HG03045 (cell line): ENCODE data around the gene SLAMF1.
"Not testable (repeated sequence)": the region's sequence is repeated elsewhere in the genome, so short reads cannot be mapped to it uniquely, and the experiment has no call there.

Experiments
- ATAC-seq: cut with Tn5 transposase; IDR thresholded peaks from one replicate; pipeline ENCODE4 v1.9.1; 2021; ENCODE audit warnings: mild to moderate bottlenecking, moderate library complexity; ENCODE audit not compliant: unreplicated experiment

The SLAMF1 gene

GRCh38 chr1:160640359-160641123, 6.3 kb downstream of the SLAMF1 start:
- ATAC-seq = no peak

- ATAC-seq = no peak
These were observed 7.2 kb downstream of the SLAMF1 start for GRCh38 chr1:160639652-160640051.

GRCh38 chr1:160638926-160639325, 7.9 kb downstream of the SLAMF1 start:
- ATAC-seq = no peak

DNA sequence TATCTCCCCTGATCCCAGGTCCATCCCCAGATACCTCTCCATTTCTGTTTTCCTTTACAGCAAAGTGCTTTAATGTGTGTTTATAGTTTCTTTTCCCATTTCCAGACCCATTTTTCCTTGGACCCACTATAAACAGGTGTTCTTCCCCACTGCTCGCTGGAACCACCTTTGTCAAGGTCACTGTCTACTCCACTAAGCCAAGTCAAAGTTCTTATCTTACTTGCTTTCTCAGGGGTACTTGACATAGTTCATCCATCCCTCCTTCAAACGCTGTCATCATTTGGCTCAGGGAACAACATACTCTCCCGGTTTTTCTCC, 8.3 kb downstream of the SLAMF1 start:
- ATAC-seq = no peak

- ATAC-seq = no peak
These were observed 8.9 kb downstream of the SLAMF1 start for GRCh38 chr1:160637821-160638539.

DNA sequence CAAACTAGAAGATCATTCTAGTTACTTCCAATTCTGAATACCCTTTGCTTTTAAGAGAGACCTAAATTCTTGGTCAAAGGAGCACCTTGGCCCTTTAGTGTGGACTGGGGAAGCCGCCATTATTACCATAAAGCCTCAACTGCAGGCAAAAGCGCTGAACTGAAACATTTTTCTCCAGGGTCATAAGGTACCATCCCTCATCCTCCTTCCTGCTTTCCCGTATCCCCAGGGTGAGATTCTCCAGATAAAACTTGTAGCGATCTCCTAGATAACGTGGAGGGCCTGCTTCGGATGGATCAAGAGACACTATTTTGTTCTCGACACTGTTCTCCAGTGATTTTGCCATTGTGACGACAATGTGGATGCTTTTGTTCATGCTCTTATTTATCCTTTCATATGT, 9.8 kb downstream of the SLAMF1 start:
- ATAC-seq = no peak

DNA sequence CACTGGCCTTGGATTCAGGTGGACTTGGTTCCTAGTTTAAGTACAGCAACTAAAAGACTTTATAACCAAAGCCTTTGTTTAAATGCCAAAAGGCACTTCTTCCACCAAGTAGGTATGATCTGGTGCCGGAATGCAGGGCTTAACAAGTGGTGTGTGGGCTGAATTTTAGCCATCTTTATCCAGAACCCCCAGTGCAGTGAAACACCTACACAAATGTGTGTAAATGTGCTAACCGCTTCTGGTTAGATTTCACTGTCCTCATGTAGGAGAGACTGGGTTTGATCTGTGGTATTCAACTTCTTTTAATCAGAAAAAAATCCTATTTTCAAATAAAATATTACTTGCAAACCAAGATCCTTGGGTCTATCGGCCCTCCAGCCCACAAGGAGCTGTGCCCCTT, 10.3 kb downstream of the SLAMF1 start:
- no peak for ATAC-seq

DNA sequence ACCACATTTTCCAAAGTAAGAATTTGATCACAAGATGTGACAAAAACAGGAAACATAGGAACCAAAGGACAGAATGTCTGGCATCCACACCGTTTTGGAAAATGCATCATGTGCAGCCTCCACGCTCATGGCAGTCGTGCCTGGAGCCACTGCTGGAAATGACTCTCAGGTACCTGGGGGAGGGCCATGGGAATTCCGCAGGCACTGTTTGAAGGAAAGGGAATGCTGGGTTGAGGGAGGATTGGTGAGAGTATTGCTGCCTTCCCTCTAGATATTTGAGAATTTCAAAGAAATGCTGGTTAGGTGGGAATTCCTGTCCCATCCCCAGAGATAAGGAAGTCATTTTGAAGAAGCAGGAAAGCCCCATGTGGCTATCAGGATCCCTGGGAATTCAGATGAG, 10.8 kb downstream of the SLAMF1 start:
- no peak for ATAC-seq

DNA sequence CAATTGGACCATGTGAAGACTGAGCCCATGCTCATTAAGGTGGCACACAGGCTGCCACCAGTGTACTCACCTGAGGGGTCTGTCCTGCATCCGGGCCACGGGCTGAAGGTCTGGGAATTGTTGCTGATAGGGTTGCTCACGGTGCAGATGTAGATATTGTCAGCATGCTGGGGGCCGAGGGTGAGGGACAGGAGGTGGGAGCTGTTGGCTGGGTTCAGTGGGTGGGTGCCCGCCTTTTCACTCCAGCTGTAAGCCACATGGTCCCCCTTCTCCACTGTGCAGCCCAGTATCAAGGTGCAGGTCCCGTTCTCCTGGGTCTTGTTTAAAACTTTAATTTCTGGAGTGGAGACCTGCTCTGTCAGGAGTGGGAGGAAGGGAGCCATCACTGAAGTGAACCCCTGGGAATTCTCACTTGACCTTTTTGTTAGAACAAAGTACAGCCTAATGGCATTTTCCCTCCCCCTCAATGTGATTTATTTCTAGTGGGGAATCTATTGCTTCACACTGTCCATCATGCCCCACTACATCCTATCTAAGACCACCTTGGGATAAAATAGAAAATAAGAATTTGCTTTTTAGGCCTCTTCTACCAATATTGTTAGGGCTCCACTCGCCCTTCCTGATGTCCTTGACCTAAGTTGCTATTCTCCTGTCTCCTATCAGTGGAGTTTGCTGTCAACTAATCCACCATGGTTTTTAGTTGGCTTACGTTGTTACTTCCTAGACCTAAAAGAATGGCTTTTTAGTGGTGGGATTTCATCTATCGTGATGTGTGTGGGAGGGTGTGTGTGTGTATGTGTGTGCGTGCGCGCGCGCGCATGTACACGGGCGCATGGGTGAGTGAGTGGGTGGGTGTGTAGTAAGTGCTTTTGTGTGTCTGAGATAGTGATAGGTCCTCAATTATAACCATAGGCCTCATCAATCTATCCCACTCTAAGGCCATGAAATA, 12.0 kb downstream of the SLAMF1 start:
- no peak for ATAC-seq

- ATAC-seq = no peak
These were observed 13.4 kb downstream of the SLAMF1 start for GRCh38 chr1:160633330-160633903.

GRCh38 chr1:160631983-160632625, 14.7 kb downstream of the SLAMF1 start:
- no peak for ATAC-seq

DNA sequence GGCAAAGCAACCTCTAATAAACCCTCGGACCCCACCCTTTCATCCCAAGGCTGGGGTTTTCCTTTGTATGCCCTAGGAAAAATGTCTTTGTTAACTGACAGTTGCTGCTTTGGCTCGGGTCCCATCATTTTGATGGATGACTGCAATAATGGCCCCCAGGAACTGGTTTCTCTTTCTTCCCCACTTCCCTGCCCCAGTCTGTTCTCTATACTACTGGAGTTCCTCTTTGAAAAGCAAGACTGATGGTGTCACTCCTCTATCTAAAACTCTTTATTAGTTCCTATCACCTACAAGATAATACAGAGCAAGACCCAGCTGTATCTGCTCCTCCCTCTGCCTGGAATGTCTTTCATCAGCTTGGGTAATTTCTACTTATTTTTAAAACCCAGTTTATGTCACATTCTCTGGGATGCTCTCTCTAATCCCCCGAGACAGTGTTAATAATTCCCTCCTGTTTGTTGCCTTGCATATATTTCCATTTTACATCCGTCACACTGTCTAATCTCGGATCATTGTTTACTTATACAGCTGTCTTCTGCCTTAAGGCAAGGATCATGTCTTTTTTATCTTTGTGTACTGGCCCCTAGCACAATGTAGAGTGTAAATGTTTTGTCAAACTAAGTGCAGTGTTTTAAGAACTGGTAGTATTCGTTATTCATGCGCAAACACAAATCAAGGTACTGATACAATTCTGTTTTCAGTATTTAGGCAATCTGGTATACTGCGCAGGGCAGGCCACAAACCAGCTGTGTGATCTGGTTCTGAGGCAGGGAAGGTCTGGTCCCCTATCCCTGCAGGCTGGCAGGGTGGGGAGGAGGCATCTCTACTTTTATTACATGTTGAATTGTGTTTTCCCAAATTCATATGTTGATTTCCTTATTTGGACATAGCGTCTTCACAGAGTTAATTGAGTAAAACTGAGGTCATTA, 16.1 kb downstream of the SLAMF1 start:
- no peak for ATAC-seq

DNA sequence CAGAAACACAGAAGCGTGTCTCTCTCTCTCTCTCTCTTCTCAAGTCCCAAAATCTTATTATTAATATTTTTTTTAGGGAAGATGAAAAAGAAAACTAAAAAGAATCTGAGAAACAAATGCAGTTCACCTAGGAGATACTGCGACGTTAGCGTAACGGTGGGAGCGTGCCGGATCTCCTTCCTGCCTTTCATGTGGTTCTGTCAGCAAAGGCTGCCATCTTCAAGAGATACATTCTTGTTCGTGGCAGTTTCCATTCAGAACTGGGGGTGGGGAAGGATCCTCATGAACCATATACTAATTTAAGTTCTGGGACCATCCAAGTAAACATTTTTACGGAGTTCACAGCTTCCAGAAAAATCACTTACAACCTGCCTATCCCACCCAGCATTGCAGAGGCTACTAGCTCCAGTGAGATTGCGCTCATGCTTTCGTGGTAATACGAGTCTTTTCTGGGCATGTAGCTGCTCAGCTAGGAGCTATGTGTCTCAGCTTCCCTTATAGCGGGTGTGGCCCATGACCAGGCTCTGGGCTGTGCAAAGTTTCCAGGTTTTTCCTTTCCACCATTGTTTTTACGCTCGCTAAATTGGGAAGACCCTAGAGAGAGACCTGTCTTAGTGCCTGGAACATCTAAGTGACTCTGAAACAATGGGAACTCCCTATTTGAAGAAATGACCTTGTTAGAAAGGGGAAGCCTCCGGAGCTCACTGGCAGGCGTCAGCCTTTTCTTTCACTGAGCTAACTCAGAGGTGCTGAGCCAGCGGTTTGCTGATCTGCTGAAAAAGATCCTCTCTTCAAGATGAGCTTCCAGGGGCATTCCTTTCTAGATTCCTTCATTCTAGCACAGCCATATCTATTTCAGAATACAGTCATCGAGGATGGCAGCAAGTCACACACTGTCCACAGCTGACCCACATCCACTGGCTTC, 17.3 kb downstream of the SLAMF1 start:
- ATAC-seq = no peak

- no peak for ATAC-seq
These were observed 18.0 kb downstream of the SLAMF1 start for GRCh38 chr1:160628799-160629263.

DNA sequence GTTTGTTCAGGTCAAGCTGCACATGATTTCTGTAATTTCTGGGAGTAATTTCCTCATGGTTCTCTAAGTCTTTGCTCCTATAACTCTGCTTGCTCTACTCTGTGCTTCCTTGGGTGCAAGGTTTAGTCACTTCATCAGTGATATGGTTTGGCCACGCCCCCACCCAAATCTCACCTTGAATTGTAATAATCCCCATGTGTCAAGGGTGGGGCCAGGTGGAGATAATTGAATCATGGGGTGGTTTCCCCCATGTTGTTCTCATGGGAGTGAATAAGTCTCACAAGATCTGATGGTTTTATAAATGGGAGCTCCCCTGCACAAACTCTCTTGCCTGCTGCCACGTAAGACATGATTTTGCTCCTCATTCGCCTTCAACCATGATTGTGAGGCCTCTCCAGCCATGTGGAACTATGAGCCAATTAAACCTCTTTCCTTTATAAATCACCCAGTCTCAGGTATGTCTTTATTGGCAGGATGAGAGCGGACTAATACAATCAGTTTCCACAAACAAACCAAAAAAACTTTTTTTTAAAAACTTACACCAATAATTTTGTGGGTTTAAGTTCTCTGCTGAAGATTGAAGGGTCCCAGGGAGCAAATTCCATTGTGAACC, 19.1 kb downstream of the SLAMF1 start:
- not testable (repeated sequence) for ATAC-seq

DNA sequence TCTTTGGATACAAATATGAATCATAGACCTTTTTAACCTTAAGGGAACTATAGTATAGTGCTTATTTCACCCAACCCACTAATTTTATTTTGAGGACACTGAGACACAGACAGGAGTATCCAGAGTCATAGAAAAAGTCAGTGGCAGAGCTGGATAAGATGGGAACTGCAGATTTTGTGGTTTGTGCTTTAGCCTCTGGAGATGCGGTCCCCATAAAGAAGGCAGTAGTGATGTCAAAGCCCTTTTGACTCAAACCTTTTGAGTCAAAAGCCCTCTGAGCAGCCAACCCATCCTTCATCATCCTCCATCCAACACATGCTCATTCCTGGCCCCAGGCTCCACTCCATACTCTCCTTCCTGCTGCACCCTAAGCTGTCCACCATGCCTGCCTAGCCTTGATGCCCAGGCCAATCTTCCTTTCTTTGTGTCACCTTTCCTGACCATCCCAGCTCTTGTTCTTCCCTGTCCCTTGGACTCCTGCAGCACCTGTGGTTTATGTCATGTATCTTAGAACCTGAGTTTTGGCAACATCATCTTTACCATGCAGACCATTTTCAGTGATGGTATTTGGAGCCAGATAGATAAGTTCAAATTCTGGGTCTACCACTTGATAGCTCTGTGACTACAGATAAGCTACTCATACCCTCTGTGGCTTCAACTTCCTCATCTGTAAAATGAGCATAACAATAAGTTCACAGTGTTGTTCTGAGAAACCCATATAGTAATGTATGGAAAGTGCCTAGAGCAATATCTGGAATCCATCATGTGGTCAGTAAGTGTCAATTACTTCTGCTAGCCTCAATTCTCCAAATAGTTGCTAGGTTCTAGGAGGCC, 20.1 kb downstream of the SLAMF1 start:
- ATAC-seq = no peak
